T1000 (cell line): ENCODE results near the gene SLCO4A1.

Experiments used
- DNase-seq: peaks from one replicate; lab custom pipeline; 2025; ENCODE audit warnings: mixed read lengths; lab: John Stamatoyannopoulos, UW

Gene SLCO4A1

DNA sequence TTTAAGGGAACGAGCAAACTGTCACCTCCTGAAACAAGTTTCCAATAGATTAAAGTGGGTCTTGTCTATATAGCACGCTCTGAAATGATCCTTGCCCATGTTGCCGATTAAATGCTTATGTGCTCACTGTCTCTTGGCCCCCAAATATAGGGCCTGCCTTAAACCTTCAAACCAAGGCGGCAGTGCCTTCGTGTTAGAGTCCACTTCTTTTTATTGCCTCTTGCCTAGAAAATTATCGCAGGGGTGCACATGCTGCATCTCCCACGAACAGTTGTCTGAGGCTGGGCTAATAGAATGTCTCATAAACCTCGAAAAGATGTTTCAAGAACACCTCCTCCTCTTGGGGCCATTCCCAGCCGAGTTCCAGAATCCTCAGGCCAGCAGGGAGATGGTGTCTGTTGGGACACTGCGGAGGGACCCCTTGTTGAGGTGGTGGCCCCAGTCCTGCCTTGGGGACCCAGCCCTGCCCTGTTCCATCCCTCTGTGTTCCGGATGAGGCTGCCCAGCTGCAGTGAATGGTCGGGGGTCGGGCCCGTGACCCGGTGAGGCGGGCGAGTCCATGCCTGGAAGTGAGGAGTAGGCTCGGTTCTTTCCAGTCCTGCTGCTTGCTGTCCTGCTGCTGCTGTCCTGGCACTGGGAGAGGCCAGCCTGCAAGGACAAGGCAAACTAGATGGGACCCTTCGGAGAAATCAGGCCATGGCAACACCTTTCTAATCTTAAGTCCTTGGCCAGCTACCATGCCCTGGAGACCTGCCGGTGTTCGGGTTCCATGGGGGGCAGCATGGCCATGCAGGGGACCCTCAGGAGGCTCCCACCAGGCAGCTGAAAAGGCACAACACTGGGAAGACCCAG, 34.7 kb upstream of the SLCO4A1 start:
- no peak for DNase-seq

DNA sequence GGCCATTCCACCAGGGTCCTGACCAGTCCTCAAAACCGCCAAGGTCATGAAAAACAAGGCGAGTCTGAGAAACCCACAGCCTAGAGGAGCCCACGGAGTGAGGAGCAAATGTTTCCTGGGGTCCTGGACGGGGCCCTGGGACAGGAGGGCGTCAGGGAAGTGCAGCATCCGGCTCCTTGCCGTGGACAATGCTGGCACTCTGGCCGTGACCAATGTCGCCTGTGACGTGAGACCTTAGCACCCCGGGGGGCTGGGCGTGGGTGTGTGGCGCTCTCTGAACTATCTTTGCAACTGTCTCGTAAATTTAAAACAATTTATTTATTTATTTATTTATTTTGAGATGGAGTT, 34.1 kb upstream of the SLCO4A1 start:
- DNase-seq, result no peak

DNA sequence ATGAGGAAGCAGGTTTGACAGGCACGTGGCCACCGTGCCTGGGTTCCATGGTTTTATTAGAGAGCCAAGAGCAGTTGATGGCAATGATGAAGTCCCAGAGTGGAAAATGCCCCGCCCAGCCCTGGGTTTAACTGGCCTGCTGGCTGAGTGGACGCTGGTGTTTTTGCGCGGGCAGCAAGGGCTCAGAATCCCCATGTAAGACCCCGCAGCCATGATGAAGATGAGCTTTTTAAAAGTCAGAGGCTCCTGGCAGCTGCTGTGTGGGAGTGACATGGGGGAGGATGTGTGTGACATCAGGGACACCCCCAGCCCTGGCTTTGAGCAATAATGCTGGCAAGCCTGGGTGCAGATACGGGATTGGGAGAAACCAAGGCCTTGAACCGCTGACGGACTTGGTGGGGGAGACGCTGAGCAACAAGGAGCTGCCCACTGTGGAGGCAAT, 33.0 kb upstream of the SLCO4A1 start:
- DNase-seq, result no peak

DNA sequence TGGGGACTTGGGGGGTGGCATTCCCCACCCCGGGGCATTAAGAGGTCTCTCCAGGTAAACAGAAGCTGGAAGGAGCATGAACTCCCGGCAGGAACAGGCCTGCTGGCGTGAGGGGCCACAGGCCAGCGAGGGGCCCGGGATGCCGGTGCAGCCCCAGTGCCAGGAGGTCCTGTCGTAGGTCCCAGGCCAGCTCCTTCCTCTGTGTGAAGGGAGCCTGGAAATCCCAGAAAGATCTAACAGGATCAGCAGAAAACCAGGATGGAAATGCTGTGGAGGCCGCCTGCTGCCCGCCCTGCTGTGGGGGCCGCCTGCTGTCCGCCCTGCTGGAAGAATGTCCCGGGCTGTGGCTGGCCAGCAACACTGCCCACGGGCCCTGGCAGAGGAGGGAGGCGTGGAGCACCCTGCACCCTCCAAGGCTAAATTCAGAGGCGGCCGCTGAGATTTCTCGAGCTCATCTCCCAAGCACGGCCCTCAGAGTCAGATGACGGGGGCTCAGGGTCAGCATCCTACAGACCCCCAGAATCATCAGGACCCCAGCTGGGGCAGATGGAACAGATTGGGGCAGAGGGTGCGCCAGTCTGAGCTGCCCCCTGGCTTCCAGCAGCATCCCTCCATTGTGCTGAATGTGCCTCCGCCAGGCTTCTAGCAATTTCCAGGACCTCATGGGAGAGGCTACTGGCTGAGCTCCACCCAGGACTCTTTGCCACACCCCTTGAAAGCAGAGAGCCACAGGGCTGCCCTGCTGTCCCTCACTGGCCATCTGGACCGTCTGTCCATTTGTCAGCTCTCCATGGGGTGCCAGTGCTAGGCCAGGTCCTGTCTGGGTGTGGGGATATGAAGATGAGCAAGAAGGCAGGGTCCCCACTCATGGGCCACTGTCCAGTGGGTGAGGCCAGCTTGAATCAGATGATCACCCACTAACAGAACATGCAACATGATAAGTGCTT, 32.2 kb upstream of the SLCO4A1 start:
- no peak for DNase-seq

DNA sequence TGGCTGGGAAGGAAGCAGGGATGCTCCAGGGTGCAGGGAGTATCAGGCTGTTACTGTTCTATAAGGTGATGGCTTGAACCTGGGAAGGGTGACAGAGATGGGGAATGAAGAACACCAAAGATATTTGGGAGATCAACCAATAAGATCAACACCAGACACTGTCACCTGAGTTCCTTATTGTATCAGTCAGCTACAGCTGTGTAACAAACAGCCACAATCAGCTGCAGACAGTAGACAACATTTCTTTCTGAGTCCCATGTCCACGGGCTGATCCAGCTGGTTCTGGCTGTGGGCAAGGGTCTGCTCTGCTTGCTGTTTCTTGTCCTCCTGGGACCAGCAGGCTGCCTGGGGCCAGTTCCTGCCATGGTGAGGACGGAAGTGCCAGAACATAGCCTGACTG, 31.3 kb upstream of the SLCO4A1 start:
- DNase-seq, result no peak

DNA sequence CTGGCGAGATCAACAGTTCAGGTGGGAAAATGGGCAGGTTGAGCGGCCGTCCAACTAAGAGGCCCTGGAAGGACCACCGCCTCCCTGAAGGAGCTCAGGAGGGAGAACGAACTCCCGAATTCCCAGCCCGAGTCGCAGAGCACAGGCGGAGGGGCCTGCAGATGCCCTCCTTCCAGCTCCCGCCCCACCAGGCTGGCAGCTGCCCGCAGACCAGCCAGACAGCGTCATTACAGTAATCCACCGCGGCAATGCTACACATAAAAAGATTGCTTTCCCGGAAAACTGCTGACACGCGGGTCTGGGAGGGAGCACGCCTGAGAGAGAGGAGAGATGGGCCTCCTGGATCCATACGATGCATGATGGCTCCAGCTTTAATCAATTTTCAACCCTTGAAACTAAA, 30.5 kb upstream of the SLCO4A1 start:
- no peak for DNase-seq

DNA sequence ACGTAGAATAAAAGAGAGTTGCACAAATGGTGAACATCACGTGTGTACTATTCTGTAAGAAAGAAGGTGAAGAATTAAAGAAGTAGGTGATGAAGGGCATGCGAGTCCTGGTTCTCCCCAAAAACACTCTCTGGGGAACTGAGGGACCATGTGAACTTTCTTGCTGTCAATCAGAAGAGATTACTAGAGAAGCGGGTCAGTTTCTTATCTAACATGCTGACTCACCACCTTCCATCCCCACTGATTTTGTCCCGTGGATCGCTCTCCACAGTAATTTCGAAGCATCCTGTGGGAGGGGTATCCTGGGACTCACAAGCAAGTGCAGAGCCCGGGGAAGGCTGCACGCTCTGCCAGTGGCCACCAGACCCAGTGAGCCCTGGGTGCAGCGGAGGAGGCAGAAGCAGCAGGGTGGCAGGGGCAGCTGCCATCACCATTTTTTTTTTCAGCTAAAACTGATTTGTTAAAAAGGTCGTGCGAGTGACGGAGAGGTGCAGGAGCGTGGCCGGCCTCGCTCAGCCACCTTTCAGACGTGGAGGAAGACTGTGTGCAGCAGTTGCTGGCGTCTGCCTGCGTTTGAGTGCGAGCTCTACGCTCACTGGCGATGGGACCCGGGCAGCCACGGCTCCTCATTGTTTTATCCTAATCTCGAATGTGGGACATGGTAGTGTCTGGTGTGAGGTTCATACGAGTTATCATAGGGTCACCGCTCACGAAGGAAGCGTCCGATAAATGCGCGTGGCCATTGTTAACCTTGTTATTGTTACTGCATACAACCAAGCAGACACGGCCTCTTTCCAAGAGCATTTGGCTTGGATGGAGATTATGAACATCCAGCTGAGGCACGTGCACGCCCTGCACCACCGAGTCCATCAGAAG, 28.0 kb upstream of the SLCO4A1 start:
- no peak for DNase-seq

DNA sequence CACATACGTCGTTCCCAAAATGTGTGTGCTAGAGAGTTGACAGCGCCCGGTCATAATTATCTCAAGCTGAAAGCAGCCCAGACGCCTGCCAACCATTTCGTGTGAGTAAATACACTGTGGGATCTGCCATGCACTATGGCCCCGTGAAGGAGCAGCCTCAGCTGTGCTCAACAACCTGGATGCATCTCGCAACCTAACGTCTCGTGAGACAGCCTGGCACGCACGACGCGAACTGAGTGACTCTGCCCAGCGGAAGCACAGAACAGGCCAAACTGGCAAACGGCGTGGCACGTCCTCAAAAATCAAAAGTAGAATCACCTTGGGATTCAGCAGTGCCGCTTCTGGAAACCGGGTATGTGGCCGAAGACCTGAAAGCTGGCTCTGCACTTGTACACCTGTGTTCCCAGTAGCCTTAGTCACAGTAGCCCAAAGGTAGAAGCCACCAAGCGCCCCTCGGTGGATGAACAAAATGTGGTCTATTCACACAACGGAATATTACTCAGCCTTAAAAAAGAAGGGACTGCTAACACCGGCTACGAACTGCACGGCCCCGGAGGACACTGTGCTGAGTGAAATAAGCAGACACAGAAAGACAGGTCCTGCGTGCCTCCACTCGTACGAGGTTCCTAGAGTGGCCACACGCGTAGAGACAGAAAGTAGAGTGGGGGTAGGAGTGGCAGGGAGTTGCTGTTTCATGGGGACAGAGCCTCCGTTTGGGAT, 27.2 kb upstream of the SLCO4A1 start:
- DNase-seq, result no peak

DNA sequence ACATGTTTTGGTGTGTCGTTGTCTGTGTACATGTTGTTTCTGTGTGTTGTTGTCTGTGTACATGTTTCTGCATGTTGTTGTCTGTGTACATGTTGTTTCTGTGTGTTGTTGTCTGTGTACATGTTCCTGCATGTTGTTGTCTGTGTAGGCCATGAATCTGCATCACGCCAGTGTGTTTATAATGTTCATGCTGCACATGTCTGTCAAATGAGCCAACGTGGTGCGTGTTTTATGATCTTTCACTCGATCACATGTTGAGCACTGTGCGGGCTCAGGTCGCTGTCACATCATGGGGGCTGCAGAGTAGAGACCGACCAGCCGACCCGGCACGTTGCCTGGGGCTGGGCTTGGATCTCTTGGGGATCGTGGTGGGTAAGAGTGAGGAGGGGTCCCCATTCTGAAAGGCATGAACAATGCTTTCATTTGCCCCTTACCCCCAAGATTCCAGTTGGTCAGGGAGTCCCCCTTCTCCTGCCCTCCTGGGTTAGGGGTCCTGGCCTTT, 26.5 kb upstream of the SLCO4A1 start:
- no peak for DNase-seq

DNA sequence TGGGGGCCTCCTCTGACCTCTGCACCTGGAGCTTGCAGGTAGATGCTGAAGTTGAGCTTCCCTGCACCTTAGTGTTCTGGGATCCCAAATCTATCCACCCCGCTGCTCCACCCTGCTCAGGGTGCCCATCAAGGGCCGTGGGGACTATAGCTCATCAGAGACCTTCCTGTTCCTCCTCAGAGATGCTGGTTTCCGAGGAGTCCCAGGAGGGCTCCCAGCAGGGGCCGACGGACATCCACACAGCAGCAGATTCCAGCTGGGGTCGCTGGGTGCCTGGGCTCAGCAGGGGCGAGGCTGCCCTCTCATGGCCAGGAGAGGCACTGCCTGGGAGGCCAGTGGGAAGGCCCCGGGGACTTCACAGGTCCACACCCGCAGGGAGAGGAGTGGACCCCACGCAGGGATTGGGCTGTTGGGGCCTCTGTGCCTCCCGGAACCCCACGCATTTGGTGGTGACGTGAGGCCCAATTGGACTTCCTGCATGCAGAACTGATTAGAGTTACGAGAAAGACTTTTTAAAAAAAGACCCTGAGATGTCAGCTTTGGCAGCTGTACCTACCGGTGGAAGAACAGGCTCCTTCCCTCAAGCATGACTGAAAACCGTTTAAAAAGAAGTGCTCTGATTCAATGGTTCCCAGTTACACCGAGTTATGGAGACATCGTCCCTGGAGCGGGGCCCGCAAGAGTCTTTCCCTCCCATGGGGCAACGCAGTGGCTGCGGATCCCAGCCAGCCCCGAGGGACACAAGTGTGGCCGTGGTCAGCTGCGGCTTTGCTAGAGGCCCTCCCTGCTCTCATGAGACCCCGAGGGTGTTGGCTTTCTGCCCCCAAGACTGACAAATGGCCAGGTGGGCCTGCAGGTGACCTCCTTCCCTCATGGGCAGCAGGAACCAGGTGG, 25.3 kb upstream of the SLCO4A1 start:
- no peak for DNase-seq

DNA sequence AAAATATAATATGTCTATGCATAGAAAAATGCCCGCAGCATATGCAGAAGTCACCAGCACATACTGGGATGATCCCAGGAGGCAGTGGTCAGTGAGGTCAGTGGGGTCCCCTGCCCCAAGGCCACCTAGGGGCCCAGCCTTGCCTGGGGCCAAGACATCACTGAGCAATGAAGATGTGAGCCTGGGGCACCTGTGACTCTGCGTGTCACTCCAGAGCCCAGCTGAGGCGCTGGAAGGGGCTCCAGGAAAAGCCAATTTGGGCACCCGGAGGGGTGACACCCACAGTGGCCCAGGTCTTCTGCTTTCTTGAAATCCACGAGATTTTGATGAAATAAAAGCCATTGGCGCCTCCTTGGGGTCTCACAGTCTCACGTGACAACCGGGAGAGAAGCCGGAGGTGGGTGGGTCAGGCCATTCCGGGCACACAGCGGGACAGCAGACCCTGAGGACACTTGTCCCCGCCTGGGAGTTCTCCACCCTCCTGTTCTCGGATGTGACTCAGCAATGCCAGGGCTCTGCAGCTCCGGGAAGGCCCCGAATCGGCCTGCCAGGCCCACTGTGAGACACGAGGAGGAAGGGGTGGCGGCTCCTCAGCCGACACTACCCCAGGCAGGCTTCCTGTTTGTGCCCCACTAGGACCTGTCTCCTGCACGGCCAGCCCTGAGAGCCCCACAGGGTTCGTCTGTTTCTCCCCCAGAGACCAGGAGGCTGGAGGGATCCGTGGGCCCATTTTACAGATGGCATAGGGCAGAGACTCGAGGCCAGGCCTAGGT, 24.4 kb upstream of the SLCO4A1 start:
- DNase-seq, result no peak

DNA sequence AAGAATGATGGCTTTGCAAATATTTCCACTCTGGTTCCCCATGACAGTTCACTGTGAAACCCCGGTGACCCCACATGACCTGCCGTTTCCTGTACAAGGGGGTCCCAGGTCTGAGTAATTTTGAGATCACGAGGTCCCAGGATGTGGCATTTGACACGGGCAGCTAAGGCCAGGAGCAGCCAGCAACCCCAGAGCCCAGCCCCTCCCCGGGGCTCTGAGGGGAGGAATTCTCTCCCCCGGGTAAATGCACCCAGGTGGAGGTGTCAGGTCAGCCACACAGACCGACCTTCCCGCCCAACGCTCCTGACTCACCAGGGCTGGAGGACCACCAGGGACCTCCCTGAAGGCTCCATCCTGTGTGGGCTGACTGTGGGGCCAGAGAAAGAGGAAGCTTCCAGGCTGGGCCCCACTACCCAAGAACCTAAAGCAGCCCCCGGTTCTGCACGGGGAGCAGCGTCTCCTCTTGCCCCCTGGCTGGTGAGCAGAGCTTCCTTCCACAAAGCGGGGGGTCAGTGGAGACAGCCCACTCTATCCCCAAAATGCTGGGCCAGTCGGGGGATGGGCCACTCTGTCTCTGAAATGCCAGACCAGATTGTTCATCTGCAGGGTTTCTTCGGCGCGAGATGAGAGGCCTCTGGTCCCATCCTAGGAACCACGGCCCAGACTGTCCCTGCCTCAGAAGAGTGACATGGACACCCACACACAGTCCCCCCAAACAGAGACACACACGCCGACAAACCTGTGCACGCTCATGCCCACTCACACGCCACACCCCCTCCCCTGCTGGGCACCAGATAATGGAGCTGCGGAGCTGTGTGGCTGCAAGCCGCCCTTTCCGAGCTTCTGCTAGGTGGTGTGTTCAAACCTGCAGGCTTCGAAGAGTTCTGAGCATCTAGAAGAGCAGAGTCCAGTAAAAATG, 23.4 kb upstream of the SLCO4A1 start:
- DNase-seq, result no peak

DNA sequence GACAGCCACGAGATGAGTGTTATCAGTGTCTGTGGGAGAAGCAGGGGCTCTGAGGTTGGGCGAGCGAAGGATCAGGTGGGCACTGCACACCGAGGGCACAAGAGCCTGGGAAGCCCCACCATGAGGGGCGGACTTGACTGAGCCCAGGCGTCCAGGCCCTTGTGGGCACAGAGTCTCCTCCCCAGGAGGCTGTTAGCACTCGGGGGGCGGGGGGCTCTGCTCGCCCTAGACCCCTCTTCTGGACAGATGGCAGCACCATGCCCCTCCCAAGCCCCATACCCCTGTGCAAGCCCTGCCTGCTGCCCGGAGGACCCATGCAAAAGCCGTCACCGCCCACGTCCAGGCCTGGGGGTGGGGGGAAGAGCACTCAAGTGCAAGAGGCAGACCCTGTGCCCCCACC, 21.7 kb upstream of the SLCO4A1 start:
- no peak for DNase-seq

DNA sequence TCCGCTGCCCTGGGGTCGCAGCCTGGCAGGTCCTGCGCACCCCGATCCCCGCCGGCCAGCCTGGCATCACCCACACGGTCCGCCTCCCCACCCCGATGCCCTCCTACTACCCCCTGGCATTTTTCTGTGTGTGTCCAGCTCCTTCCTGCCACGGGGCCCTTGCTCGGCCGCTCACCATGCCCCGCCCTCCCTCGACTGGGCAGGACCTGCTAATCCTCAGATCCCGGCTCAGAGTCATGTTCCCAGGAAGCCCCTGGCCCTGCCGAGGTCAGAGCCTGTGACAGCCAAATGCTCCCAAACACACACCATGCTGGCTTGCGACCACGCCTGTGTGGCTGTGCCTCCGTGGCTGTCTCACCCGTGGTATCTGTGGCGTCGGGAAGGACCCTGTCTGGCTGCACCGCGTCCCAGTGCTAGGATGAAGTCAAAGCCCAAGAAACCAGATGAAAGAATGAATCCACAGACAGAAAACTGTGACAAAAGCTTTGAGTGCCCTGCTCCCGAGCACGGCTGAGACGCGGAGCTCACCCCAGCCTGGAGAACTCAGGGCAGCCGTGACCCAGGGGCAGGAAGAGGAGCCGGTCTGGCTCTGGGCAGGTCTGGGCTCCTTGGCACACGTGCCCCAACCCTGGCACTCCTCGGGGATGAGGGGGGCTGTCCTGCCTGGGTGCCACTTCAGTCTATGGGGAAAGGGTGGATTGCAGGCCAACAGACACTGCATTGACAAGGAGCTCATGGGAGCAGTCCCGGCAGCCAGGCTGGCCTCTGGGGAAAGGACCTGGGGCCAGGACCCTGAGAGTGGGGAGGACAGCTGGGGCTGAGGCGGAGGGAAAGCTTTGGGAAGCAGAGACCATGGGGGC, 20.8 kb upstream of the SLCO4A1 start:
- no peak for DNase-seq

DNA sequence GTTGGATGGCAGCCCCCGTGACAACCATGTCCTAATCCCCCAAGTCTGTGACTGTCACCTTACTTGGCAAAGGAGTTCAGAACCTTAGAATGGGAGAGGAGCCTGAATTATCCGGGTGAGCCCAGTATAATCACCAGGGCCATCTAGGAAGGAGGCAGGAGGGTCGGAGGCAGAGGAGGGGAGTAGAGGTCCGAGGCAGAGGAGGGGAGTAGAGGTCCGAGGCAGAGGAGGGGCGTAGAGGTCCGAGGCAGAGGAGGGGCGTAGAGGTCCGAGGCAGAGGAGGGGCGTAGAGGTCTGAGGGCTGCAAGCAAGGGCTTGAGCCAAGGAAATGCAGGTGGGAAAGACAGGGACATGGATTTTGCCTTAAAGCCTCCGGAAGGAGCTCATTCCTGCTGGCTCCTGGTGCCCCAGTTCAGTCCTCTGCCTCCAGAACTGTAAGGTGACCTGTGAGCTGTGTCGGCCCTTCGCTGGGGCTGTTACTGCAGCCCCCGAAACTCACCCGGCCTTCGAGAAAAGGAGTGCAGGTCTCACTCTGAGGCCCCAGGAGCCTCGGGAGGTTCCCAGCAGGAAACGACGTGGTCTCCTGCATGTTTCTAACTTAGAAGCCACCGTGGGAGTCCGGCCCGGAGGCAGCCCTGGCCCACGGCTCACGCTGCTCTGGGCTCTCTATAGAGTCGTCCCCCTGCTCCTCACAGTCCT, 20.0 kb upstream of the SLCO4A1 start:
- DNase-seq, result no peak

DNA sequence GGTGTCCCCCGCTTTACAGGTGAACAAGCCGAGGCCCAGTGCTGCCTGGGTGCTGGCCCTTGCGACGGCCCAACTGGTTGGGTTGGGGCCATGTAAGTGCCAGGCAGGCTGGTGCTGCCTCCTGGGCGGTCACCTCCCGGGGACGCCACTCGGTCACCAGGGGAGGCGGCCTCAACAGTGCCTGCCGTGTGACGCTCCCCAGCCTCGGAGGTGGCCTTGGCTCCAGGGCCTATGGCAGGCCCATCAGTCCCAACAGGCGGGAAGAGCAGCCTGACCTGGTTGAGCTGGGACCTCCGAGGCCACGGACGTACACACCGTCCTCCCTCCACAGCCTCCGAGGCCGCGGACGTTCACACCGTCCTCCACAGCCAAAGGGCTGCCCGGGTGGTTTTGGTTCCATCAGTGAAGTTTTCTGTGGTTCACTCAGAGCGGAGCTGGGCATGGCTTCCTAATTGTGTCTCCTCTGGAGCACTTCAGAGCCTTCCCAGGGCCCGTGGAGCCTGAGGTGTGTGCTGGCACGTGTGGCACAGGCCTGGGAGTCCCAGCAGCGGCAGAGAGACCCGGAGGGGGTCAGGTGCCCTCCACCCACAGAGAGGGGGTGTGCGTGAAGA, 19.3 kb upstream of the SLCO4A1 start:
- no peak for DNase-seq
